Small intestine (tissue), 7 donors: ENCODE data around the gene CAPRIN2. TPM values are rescaled to one million over a fixed set of nuclear protein-coding genes. Genes with fewer than 3 reads are reported as not detected.
A peak's percentile ranks its signal among the peaks of the same experiment; 100 is the strongest.

Experiments
- DNase-seq, 2 donors: peaks; one replicate each; pipeline versions ENCODE4 v3.0.0 to v3.0.0-alpha.2; 2013
- FAIRE-seq: peaks from 2 replicates; lab custom pipeline; 2012; peaks lifted over from hg19 to GRCh38; lab: Jason Lieb, UNC
- H3K27ac ChIP-seq, 3 donors: one replicate each; pipeline ENCODE4 v1.5.1; 2013; ENCODE audit warnings: low read length in 2 of 3, mild to moderate bottlenecking in 2 of 3, control low read depth in 1 of 3, inconsistent platforms in 1 of 3, low read depth in 1 of 3, moderate library complexity in 1 of 3
- H3K27me3 ChIP-seq, 3 donors: one replicate each; pipeline ENCODE4 v1.6.1; 2013; ENCODE audit warnings: low read length in 3 of 3, inconsistent platforms in 1 of 3; ENCODE audit not compliant: control insufficient read depth in 3 of 3, insufficient read depth in 3 of 3
- H3K36me3 ChIP-seq, 3 donors: one replicate each; pipeline ENCODE4 v1.6.1; 2013; ENCODE audit warnings: low read length in 3 of 3, inconsistent platforms in 1 of 3, low read depth in 1 of 3, mild to moderate bottlenecking in 1 of 3, moderate library complexity in 1 of 3; ENCODE audit not compliant: control insufficient read depth in 3 of 3, insufficient read depth in 2 of 3
- H3K4me1 ChIP-seq, 3 donors: one replicate each; pipeline ENCODE4 v1.6.1; 2013; ENCODE audit warnings: low read length in 2 of 3, inconsistent platforms in 1 of 3, low read depth in 1 of 3, mild to moderate bottlenecking in 1 of 3, moderate library complexity in 1 of 3; ENCODE audit not compliant: control insufficient read depth in 3 of 3, insufficient read depth in 2 of 3
- H3K4me3 ChIP-seq, 3 donors: one replicate each; pipeline ENCODE4 v1.5.1; 2013; ENCODE audit warnings: low read length in 3 of 3, control low read depth in 1 of 3, inconsistent platforms in 1 of 3, low read depth in 1 of 3, mild to moderate bottlenecking in 1 of 3, moderate library complexity in 1 of 3
- H3K9me3 ChIP-seq, 2 donors: one replicate each; pipeline ENCODE4 v1.6.1; 2013; ENCODE audit warnings: low read depth in 1 of 2, low read length in 1 of 2; ENCODE audit not compliant: control insufficient read depth in 2 of 2, insufficient read depth in 1 of 2
- whole genome bisulfite sequencing, 3 donors: extraction: QIAGEN DNeasy Blood & Tissue Kit; methylation state at CpG; one replicate each; pipeline ENCODE4 v1.1.7; 2013; 5-methylcytosine and 5-hydroxymethylcytosine counted together
- polyA plus RNA-seq, 4 donors: library from polyadenylated mRNA; stranded (reverse) in 3 of 4; unstranded in 1 of 4; fragments of 200-250 nt in 3 of 4; fragments of 120-200 nt in 1 of 4; gene quantifications; one replicate each; pipeline versions ENCODE4 v1.2.1 to v1.2.3, GENCODE V29; 2013
- donor health status: healthy with polysubstance abuse.
- donor health status: control.
- donor health status: control.
- donor health status: Bipolar disorder and iron deficiency.
- donor health status: healthy.

The CAPRIN2 gene
- polyA plus RNA-seq, 4 donors = 6.0 to 18.8 (median 8.8) TPM

DNA sequence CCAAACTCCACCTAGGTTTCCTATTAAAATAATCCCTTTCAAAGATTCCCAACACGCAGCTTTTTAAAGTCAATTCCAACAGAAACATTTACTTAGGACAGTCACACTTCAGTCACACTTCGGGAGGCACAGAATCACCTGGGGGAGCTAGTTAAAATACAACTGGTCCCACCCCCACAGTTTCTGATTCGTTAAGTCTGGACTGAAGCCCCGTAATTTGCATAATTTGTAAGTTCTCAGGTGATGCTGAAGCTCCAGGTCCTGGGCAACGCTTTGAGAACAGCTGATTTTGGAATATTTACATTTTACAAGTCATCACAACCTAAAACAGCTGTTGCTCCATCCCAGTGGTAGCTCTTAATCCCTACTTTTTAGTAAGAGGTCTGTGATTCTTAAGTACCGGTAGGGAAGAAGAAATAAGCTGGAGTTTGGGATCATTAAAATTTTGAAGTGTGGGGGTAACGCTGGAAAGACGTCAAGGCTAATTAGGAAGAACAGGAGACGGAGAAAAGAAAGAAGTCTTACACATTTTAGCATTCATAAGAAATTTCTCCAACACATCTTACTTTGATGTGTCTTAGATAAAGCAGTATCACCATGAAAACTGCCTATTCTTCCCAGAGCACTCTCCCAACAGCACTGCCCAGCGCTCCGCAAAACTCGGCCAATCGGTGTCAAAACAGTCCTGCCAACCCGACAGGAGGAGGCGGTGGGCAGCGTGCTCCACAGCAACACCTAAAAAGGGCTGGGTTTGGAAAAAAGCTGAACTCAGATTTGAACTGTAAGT, 60.1 kb downstream of the CAPRIN2 start:
- WGBS, 3 donors = 4 to 7% (median 6%) methylated on average over 16 of the region's 16 CpGs
- Histone ChIP-seq H3K27ac (peak overlapping the region; percentile 57 to 85 (median 81)), H3K36me3 (no peaks in the 10 kb centered on the region), H3K9me3 (no peaks in the 10 kb centered on the region), H3K4me1 (peaks cover 3 to 7% (median 3%) of the 10 kb centered on the region in 3 donors), H3K4me3 (peak overlapping the region; percentile 77 to 92 (median 85)), H3K27me3 (no peaks in the 10 kb centered on the region)
- FAIRE-seq (no peak), DNase-seq (peak in 1 of 2 donors; percentile 45)

DNA sequence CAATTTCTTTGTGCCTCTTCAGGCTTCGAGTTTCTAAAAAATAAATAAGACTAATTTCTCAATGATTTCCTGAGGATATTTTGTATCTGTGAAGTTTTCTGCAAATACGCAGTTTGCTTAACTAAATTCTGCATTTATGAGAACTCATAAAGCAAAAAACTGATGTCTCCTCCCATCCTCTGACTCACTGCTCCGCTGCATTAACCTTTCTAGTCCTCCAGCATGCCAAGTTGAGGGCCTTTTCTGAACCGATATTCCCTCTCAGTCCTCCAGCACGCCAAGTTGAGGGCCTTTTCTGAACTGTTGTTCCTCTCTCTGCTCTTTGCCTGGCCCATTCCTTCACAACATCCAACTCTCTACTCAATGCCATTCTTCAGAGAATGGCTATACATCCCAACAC, 62.3 kb downstream of the CAPRIN2 start:
- Histone ChIP-seq H3K27me3 (no peaks in the 10 kb centered on the region), H3K9me3 (no peaks in the 10 kb centered on the region), H3K4me1 (peaks cover 3 to 7% (median 3%) of the 10 kb centered on the region in 3 donors), H3K36me3 (no peaks in the 10 kb centered on the region), H3K4me3 (no peak overlapping the region), H3K27ac (no peak overlapping the region)
- FAIRE-seq (no peak), DNase-seq (no peak)
- WGBS, 3 donors = 75 to 90% (median 86%) methylated on average over 5 of the region's 5 CpGs

DNA sequence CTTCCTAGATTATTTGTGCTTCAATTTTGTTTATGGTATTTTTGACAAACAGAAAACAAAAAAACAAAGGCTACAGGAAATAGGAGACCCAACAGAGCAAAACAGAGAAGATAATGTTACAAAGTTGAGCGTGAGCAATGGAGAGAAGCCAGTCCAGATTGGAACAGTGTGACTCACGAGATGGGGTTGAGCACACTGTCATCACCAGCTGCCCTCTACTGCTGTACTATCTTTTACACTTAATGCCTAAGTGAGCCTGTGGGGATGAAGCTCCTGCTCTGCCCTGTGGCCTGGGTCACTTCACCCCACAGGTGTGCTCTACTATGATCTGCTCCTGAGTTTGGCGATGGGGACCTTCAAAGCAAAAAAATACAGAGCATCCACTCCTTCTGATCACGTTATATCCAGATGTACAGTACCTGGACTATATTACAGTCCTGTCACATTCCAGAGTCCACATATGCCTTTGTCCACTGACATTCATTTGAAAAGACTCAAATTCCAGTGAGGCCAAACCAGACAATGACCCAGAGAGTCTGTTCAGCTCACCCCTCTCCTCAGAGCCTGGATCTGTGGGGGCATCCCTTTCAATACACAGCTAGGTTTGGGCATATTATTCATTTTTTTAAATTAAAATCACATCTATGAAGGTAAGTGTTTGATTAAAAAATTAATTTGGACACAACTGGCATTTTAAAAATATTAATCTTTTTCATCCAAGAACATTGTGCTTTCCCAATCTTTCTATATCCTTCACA, 63.5 kb downstream of the CAPRIN2 start:
- 69 to 79% (median 76%) methylated on average over 4 of the region's 4 CpGs for WGBS, 3 donors
- peaks cover 3 to 7% (median 3%) of the 10 kb centered on the region in 3 donors for H3K4me1 ChIP-seq
- H3K27ac ChIP-seq = peak overlapping the region in 1 of 3 donors; percentile 36
- DNase-seq = peak in 1 of 2 donors; percentile 18
- no peak for FAIRE-seq
- H3K36me3 ChIP-seq = no peaks in the 10 kb centered on the region
- H3K27me3 ChIP-seq = no peaks in the 10 kb centered on the region
- H3K9me3 ChIP-seq = no peaks in the 10 kb centered on the region
- H3K4me3 ChIP-seq = no peak overlapping the region

DNA sequence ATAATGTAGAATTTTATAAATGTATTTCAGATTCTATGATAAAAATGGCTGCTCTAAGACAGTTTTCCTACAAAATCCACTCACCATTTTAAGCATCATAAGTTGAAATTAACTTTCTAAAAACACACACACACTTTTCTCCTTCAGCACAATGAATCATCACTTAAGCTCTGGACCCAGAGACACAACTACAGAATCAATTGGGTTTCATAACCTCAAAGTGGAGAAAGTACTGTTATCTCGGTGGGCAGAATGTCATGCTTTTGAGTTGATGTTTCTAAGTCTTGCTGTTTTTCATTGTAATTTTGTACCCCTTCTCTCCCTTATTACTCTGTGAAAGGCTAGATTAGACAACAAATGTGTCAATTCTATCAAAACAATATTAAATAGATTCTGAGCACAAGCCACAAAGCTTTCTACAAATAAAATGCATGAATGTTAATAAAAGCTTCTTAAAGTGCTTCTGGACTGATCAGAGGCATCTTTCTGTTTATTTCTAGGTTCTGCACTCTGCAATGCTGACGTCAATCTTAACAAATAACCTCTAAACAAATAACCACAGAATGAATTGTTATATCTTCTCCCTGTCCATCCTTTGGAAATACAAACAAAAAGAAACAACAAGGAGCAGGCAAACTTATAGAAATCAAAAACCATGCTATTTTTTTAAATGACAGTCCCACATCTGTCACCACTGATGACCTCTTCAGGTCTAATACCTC, 67.3 kb downstream of the CAPRIN2 start:
- Histone ChIP-seq H3K36me3 (peaks cover 0 to 8% (median 1%) of the 10 kb centered on the region in 3 donors), H3K9me3 (no peaks in the 10 kb centered on the region), H3K27ac (peak overlapping the region in 1 of 3 donors; percentile 11), H3K4me3 (no peak overlapping the region), H3K27me3 (no peaks in the 10 kb centered on the region), H3K4me1 (no peaks in the 10 kb centered on the region)
- DNase-seq = no peak
- 77 to 87% (median 86%) methylated on average over 2 of the region's 2 CpGs for whole genome bisulfite sequencing, 3 donors
- no peak for FAIRE-seq

DNA sequence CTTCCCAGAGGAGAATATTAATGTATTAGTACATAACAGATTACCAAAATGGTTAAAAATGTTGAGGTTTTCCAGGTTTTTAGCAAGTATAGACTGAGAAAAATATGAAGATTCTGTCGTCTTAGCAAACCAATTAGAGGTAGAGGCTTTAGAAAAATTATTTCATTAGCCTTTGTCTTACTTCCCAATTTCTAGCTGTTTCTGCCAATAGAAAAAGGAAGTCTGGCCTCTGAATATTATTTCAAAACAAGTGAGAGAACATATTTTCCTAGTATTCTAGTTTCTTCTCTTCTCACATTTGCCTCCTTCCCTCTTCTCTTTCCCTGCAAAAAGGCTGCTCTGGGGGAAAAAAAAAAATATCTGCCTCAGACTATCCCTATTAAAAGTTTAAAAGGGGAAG, 75.5 kb downstream of the CAPRIN2 start:
- Histone ChIP-seq H3K4me3 (no peak overlapping the region), H3K9me3 (no peaks in the 10 kb centered on the region), H3K36me3 (peaks cover 4 to 15% (median 4%) of the 10 kb centered on the region in 3 donors), H3K4me1 (no peaks in the 10 kb centered on the region), H3K27me3 (no peaks in the 10 kb centered on the region), H3K27ac (no peak overlapping the region)
- FAIRE-seq = no peak
- 78 to 94% (median 89%) methylated on average over 1 of the region's 1 CpG for WGBS, 3 donors
- no peak for DNase-seq

DNA sequence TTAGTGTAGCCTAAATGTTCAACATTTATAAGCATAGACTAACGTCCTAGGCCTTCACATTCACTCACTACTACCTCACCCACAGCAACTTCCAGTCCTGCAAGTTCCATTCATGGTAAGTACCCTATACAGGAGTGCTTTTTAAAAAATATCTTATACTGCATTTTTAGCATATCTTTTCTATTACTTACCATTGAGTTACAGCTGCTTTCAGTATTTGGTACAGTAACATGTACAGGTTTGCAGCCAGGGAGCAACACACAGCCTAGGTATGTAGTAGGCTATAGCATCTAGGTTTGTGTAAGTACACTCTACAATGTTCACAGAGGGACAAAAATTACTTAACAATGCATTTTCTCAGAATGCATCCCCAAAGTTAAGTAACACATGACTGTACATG, 76.5 kb downstream of the CAPRIN2 start:
- H3K27me3 ChIP-seq = no peaks in the 10 kb centered on the region
- no peaks in the 10 kb centered on the region for H3K9me3 ChIP-seq
- H3K4me1 ChIP-seq = no peaks in the 10 kb centered on the region
- H3K4me3 ChIP-seq = no peak overlapping the region
- no peak overlapping the region for H3K27ac ChIP-seq
- FAIRE-seq = no peak
- WGBS, 3 donors = 89 to 96% (median 91%) methylated on average over 1 of the region's 1 CpG
- peaks cover 4 to 15% (median 4%) of the 10 kb centered on the region in 3 donors for H3K36me3 ChIP-seq
- no peak for DNase-seq

DNA sequence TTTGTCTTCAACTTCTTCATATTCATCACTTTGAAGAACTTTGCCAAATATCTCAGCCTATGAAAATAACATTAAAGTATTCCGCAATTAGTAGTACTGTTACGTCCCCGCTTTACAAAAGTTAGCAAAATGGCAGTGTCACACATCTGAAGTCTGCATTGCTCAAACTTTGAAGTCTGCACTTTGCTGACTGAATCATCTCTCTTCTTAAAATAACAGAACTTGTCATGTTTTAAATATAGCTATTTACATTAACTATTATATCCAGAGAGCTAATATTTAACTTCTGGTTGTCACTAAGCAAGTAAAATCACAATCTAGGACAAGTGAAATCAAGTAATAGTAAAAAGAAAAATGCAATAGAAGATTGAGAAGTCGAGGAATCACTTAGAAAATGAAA, 93.5 kb downstream of the CAPRIN2 start:
- Histone ChIP-seq H3K4me1 (no peaks in the 10 kb centered on the region), H3K9me3 (no peaks in the 10 kb centered on the region), H3K4me3 (no peak overlapping the region), H3K27me3 (no peaks in the 10 kb centered on the region), H3K36me3 (peaks cover 3 to 11% (median 4%) of the 10 kb centered on the region in 3 donors), H3K27ac (no peak overlapping the region)
- WGBS, 3 donors = 73 to 74% (median 74%) methylated on average over 4 of the region's 4 CpGs
- FAIRE-seq = no peak
- DNase-seq = no peak
